Body of pancreas (tissue), 4 donors: ENCODE data around the gene WNT11.

Experiments used
- CTCF ChIP-seq, 7 experiments: fragments of 450-650 bp in 4 of 7; fragments of 200-600 bp in 3 of 7; sonication (generic) in 3 of 7; IDR thresholded peaks; one replicate each; pipeline ENCODE4 v1.5.1; 2016 to 2019; ENCODE audit warnings: antibody characterized with exemption in 7 of 7
- POLR2A ChIP-seq, 3 donors: fragments of 450-650 bp; IDR thresholded peaks; one replicate each; pipeline ENCODE4 v1.6.1; 2016; ENCODE audit warnings: antibody characterized with exemption in 3 of 3, mild to moderate bottlenecking in 2 of 3

DNA sequence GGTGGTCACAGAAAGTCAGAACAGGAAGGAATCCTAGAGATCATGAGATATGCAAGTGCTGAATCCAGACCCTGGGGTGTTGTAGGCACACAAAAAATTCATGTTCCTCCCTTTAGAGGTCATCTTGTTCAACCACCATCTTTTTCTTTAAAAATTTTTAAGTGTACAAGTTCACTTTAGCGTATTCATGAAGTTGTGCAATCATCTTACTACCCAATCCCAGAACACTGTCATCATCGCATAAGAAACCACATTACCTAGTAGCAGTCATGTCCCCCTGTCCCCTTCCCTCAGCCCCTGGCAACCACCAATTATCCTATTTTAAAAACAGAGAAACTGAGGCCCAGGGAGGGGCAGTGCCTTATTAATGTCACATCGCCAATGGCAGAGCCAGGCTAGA, 20.3 kb upstream of the WNT11 start:
- TF ChIP-seq CTCF (IDR thresholded peaks at IDR 0.05) (no peak), POLR2A (IDR thresholded peaks at IDR 0.05) (no peak)
